Choroid plexus epithelial cell (primary cell): ENCODE data around the gene PARD6B.

ENCODE experiments used
- DNase-seq: peaks from one replicate; pipeline ENCODE4 v3.0.0-alpha.2; 2010; ENCODE audit warnings: low read depth
- H3K4me3 ChIP-seq: 2 replicates; pipeline ENCODE4 v1.5.1; 2011; ENCODE audit warnings: low read depth, mild to moderate bottlenecking, control low read depth, low read length, moderate library complexity
- CTCF ChIP-seq: conservative IDR thresholded peaks from 2 replicates; pipeline ENCODE4 v1.5.1; 2011; ENCODE audit warnings: low read depth, mild to moderate bottlenecking, control low read depth, inconsistent platforms, low read length, moderate library complexity

PARD6B gene

GRCh38 chr20:50729901-50730764, 1.2 kb upstream of the PARD6B start:
- TF ChIP-seq CTCF = no peak
- DNase-seq = peak; percentile 50
- peak overlapping the region; percentile 82 for H3K4me3 ChIP-seq

DNA sequence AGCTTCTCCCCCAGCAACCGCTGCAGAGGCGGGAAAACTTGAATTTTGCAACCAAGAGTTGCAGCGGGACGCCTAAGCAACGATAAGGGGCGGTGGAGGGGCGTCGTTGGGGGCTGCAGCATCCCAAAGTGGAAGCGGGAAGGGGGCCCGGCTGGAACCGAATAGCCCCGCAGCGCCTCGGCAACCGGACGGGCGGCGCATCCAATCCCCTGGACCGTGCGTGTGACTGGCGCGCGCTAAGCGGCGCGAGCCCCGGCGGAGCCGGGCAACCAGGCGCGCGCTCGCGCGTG, 670 bp upstream of the PARD6B start:
- no peak for DNase-seq
- peak overlapping the region; percentile 82 for H3K4me3 ChIP-seq
- TF ChIP-seq CTCF = no peak

DNA sequence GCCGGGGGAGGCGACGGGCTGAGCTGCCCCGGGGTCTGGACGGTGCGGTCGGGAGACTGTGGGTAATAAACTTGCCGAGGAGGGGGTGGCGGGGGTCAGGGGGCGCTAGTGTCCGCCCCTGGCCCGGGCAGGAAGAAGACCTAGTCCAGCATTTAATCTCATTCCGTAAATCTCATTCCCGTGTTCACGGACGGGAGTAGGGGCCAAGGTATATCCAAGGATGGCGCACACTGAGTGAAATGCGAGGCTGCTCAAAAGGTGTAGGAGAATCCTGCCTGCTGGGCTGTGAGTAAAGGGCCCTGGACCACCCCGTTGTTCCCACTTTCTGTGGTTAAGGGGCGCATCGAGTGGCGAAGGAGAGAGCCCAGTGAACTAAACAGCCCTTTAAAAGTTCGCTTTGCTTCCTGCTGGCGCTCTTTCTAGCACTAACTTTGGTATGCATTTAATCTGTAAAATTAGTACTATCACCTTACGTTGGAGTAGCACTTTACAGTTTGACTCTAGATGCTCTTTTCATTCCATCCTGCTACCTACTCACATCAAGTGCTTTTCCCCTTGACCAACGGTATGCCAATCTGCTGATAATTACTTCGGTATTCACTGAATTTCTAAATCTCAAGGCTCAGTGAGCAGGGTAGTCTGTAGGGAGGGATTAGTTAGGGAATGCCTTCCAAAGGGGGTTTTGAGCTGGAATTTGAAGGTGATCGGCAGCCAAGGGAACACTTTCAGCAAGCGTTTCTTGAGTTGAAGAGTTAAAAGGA, 730 bp downstream of the PARD6B start:
- peak overlapping the region; percentile 82 for H3K4me3 ChIP-seq
- TF ChIP-seq CTCF = no peak
- DNase-seq = no peak

DNA sequence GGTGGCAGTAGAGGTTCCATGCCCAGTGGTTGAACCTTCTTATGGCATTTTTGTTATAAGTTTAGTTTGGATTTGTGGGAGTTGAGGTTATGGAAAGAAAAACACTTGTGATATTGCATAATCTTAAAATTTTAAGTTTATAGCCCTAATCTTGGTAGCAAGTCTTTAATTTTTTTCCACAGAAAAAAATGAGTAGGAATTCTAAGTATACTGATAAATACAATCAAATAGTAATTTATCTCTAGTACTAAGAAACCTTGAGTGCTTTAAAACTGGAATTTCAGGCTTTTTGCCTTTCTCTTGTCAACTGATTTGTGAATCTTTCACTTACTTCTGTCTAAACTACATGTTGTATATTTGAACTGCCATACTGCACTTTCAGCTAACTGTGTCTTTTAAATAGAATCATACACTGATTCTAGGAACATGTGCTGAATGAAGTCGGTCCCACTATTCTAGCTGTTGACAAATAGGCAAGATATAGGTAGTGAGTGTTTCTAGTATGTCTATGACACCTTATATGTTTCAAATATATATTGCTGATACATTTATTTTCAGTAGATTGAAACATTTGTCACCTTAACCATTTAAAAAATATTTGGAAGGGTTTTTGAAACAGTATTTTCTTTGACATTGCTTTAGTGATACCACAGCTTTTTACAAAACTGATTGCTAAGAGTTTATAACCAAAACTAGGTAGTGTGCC, 2.4 kb downstream of the PARD6B start:
- no peak for DNase-seq
- no peak for TF ChIP-seq CTCF
- no peak overlapping the region for H3K4me3 ChIP-seq

GRCh38 chr20:50734730-50735679, 3.6 kb downstream of the PARD6B start:
- DNase-seq = no peak
- TF ChIP-seq CTCF = no peak
- H3K4me3 ChIP-seq = no peak overlapping the region

- no peak for DNase-seq
- TF ChIP-seq CTCF = no peak
- H3K4me3 ChIP-seq = no peak overlapping the region
Measured at GRCh38 chr20:50735813-50736212, 4.4 kb downstream of the PARD6B start.
